Measurements from ENCODE around the gene KANK2. TPM values are rescaled to one million over a fixed set of nuclear protein-coding genes. Genes with fewer than 3 reads are reported as not detected.

The KANK2 gene
- total and polyA plus RNA-seq, 2 experiments from 2014 or later, result 15.9 to 65.4 TPM

GRCh38 chr19:11175920-11176319 is 21.4 kb downstream of the KANK2 start (continued):
- TF ChIP-seq ZNF462 (CRISPR knock-in tag; IDR thresholded peaks at IDR 0.05) (no peak), NANOG (IDR thresholded peaks at IDR 0.05; ENCODE audit: borderline replicate concordance) (no peak), ZNF114 (CRISPR knock-in tag; IDR thresholded peaks at IDR 0.05) (no peak), EZH2 (IDR thresholded peaks at IDR 0.05; ENCODE audit: low read depth, unreplicated experiment) (no peak), JUNB (IDR thresholded peaks at IDR 0.05; ENCODE audit: unreplicated experiment) (no peak), POLR2AphosphoS5 (IDR thresholded peaks at IDR 0.05; ENCODE audit: low read depth) (no peak), STAT1 (IDR thresholded peaks at IDR 0.05; ENCODE audit: unreplicated experiment) (no peak), CREB1 (CRISPR knock-in tag; IDR thresholded peaks at IDR 0.05; ENCODE audit: low read depth) (no peak), ETS1 (IDR thresholded peaks at IDR 0.05) (no peak)

DNA sequence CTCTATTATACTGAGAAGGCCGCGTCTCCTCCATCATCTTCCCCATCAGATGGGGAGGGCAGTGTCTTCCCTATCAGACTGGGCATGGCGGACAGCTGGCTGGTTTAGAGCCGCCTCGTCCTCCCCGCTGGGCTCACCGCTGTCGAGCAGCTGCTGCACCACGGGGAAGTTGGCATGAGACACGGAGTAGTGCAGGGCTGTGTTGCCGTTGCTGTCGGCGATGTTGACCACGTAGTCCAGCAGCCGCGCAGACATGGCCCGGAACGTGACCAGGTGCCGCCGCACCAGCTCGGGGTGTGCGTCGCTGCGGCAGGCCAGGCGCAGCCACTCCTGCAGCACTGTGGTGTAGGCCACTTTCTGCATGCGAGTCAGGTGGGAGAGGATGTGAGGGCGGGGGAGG is 23.0 kb downstream of the KANK2 start:
- Histone ChIP-seq H3K79me2 (replicated peaks; ENCODE audit: insufficient read depth) (no peaks in the 10 kb centered on the region), H3K27ac (ENCODE audit: low read depth) (no peak overlapping the region), H3K9me2 (ENCODE audit: insufficient read depth) (no peaks in the 10 kb centered on the region), H3K4me3 (no peak overlapping the region), H3K36me3 (ENCODE audit: insufficient read depth) (peaks cover 5% of the 10 kb centered on the region; the same call in 1 of the 2 replicates), H3K4me2 (no peak overlapping the region), H2AFZ (no peak overlapping the region), H3K27me3 (ENCODE audit: insufficient read depth) (no peaks in the 10 kb centered on the region), H3F3A (replicated peaks; ENCODE audit: low read depth) (no peaks in the 10 kb centered on the region), H4K20me1 (replicated peaks; ENCODE audit: insufficient read depth) (no peaks in the 10 kb centered on the region; the same call in none of the 2 replicates), H3K4me1 (ENCODE audit: insufficient read depth) (no peaks in the 10 kb centered on the region)
- H3K9me3 Mint-ChIP-seq, result no peaks in the 10 kb centered on the region
- no peak overlapping the region for H3K27ac Mint-ChIP-seq
- peaks cover 43% of the 10 kb centered on the region for H3K36me3 Mint-ChIP-seq (ENCODE audit: low read depth)
- DNase-seq (ENCODE audit: low spot score), result no peak
- no peak overlapping the region for H3K4me3 Mint-ChIP-seq
- no peak for TF ChIP-seq POLR2AphosphoS5 (IDR thresholded peaks at IDR 0.05; ENCODE audit: low read depth)
- TF ChIP-seq ETS1 (IDR thresholded peaks at IDR 0.05), result no peak
- TF ChIP-seq CTCF (conservative IDR thresholded peaks at IDR 0.05; ENCODE audit: low read depth in 2 of 2), result no peak
- TF ChIP-seq ZNF114 (CRISPR knock-in tag; IDR thresholded peaks at IDR 0.05), result no peak
- TF ChIP-seq, protein P1, sequence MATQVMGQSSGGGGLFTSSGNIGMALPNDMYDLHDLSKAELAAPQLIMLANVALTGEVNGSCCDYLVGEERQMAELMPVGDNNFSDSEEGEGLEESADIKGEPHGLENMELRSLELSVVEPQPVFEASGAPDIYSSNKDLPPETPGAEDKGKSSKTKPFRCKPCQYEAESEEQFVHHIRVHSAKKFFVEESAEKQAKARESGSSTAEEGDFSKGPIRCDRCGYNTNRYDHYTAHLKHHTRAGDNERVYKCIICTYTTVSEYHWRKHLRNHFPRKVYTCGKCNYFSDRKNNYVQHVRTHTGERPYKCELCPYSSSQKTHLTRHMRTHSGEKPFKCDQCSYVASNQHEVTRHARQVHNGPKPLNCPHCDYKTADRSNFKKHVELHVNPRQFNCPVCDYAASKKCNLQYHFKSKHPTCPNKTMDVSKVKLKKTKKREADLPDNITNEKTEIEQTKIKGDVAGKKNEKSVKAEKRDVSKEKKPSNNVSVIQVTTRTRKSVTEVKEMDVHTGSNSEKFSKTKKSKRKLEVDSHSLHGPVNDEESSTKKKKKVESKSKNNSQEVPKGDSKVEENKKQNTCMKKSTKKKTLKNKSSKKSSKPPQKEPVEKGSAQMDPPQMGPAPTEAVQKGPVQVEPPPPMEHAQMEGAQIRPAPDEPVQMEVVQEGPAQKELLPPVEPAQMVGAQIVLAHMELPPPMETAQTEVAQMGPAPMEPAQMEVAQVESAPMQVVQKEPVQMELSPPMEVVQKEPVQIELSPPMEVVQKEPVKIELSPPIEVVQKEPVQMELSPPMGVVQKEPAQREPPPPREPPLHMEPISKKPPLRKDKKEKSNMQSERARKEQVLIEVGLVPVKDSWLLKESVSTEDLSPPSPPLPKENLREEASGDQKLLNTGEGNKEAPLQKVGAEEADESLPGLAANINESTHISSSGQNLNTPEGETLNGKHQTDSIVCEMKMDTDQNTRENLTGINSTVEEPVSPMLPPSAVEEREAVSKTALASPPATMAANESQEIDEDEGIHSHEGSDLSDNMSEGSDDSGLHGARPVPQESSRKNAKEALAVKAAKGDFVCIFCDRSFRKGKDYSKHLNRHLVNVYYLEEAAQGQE (IDR thresholded peaks at IDR 0.05; ENCODE audit: unreplicated experiment), result no peak
- no peak for TF ChIP-seq ZNF331 (CRISPR knock-in tag; IDR thresholded peaks at IDR 0.05; ENCODE audit: low read depth)
- ATAC-seq, result no peak
- no peaks in the 10 kb centered on the region for H3K4me1 Mint-ChIP-seq
- no peaks in the 10 kb centered on the region for H3K27me3 Mint-ChIP-seq (ENCODE audit: insufficient read depth, low read depth, poor library complexity)

Data from GM23338 (cell line).